Sigmoid colon (tissue), 4 donors: Measurements from ENCODE around the gene PQBP1.

Source experiments
- CTCF ChIP-seq, 4 experiments: fragments of 450-650 bp in 3 of 4; fragments of 200-600 bp in 1 of 4; IDR thresholded peaks; one replicate each; pipeline ENCODE4 v1.5.1; 2016 to 2019; ENCODE audit warnings: antibody characterized with exemption in 4 of 4, mild to moderate bottlenecking in 3 of 4, moderate library complexity in 2 of 4
- EP300 ChIP-seq, 4 donors: sonication (generic); formaldehyde crosslinking; IDR thresholded peaks; one replicate each; pipeline ENCODE4 v1.6.1; 2017; ENCODE audit warnings: antibody characterized with exemption in 4 of 4
- POLR2A ChIP-seq, 2 donors: fragments of 450-650 bp; IDR thresholded peaks; one replicate each; pipeline ENCODE4 v1.6.1; 2016; ENCODE audit warnings: antibody characterized with exemption in 2 of 2, mild to moderate bottlenecking in 2 of 2, moderate library complexity in 2 of 2
- POLR2AphosphoS5 ChIP-seq, 4 donors: sonication (generic); formaldehyde crosslinking; IDR thresholded peaks; one replicate each; pipeline ENCODE4 v1.6.1; 2017; ENCODE audit warnings: antibody characterized with exemption in 4 of 4

GRCh38 chrX:48948589-48948988 lies 50.9 kb downstream of the PQBP1 start:
- TF ChIP-seq EP300 (IDR thresholded peaks at IDR 0.05) (no peak), CTCF (IDR thresholded peaks at IDR 0.05) (no peak), POLR2A (IDR thresholded peaks at IDR 0.05) (no peak), POLR2AphosphoS5 (IDR thresholded peaks at IDR 0.05) (no peak)
